HCT116 (cell line): Measurements from ENCODE around the gene NCKAP5. TPM values are rescaled to one million over a fixed set of nuclear protein-coding genes. Genes with fewer than 3 reads are reported as not detected.

ENCODE experiments used
- ATAC-seq: fragments of 200-7000 bp; cut with Tn5 transposase; 2 replicates; pipeline ENCODE4 v1.9.1; 2020; ENCODE audit warnings: mild to moderate bottlenecking, moderate library complexity
- BruUV-seq: library from RNA; stranded (reverse); fragments of 400-500 nt; replicated peaks from 2 replicates; lab custom pipeline; 2021; lab: Mats Ljungman, UMichigan
- CTCF ChIA-PET: fragments of 300-600 bp; sonication (Branson Sonifier 250); formaldehyde crosslinking; loops from one replicate; lab custom pipeline; 2021; ENCODE audit warnings: antibody characterized with exemption; lab: Charles Lee
- POLR2A ChIA-PET: fragments of 300-600, 350-600 bp; sonication (Branson Sonifier 250); formaldehyde crosslinking; loops from one replicate; lab custom pipeline; 2021; ENCODE audit warnings: antibody characterized with exemption; lab: Charles Lee
- RAD21 ChIA-PET, 2 experiments: fragments of 300-600 bp; sonication (Branson Sonifier 250); formaldehyde crosslinking; loops; one replicate each; lab custom pipeline; 2023; ENCODE audit warnings: low total read pairs in 2 of 2; ENCODE audit not compliant: uncharacterized antibody in 2 of 2, unreplicated experiment in 2 of 2, low non-redundant PET in 1 of 2; lab: Charles Lee
- DNase-seq: peaks from one replicate; pipeline ENCODE4 v3.0.0-alpha.2; 2010; ENCODE audit warnings: low read depth, low spot score
- H2AFZ ChIP-seq: fragments of 200-600 bp; shearing (Covaris generic), sonication (generic); 2 replicates; pipeline ENCODE4 v1.6.1; 2017; ENCODE audit warnings: low read depth, mixed run types, mixed read lengths, antibody characterized with exemption, low read length; ENCODE audit not compliant: poor library complexity, severe bottlenecking
- H3K27ac ChIP-seq: 2 replicates; pipeline ENCODE4 v1.5.1; 2012; ENCODE audit warnings: low read depth, low read length
- H3K27me3 ChIP-seq: fragments of 200-600 bp; sonication (generic); 2 replicates; pipeline ENCODE4 v1.6.1; 2016; ENCODE audit warnings: mixed run types, low read length, mixed read lengths; ENCODE audit not compliant: insufficient read depth
- H3K36me3 ChIP-seq, 2 experiments: fragments of 200-500 bp in 1 of 2; fragments of 200-600 bp in 1 of 2; sonication (Bioruptor generic) in 1 of 2; sonication (generic) in 1 of 2; 2 replicates each; pipeline versions ENCODE4 v1.5.1 to v1.6.1; 2014 to 2016; ENCODE audit warnings: low read length in 2 of 2, inconsistent platforms in 1 of 2, mixed read lengths in 1 of 2, mixed run types in 1 of 2; ENCODE audit not compliant: insufficient read depth in 2 of 2, control insufficient read depth in 1 of 2
- H3K4me1 ChIP-seq, 2 experiments: fragments of 200-600 bp in 1 of 2; sonication (generic) in 1 of 2; 2 replicates each; pipeline versions ENCODE4 v1.5.1 to v1.6.1; 2012 to 2017; ENCODE audit warnings: low read length in 2 of 2, inconsistent platforms in 1 of 2, mild to moderate bottlenecking in 1 of 2, mixed read lengths in 1 of 2, mixed run types in 1 of 2, moderate library complexity in 1 of 2; ENCODE audit not compliant: insufficient read depth in 2 of 2, control insufficient read depth in 1 of 2
- H3K4me2 ChIP-seq: fragments of 200-600 bp; sonication (generic); 2 replicates; pipeline ENCODE4 v1.6.1; 2017; ENCODE audit warnings: mixed run types, low read length, mixed read lengths
- H3K4me3 ChIP-seq, 2 experiments: fragments of 200-600 bp in 1 of 2; sonication (generic) in 1 of 2; replicated peaks in 1 of 2; 2 replicates each; pipeline ENCODE4 v1.5.1; 2011 to 2016; ENCODE audit warnings: low read length in 2 of 2, control low read depth in 1 of 2, low read depth in 1 of 2, mild to moderate bottlenecking in 1 of 2, mixed read lengths in 1 of 2, mixed run types in 1 of 2
- H3K79me2 ChIP-seq: fragments of 200-600 bp; sonication (generic); 2 replicates; pipeline ENCODE4 v1.6.1; 2017; ENCODE audit warnings: mild to moderate bottlenecking, mixed run types, low read length, moderate library complexity, mixed read lengths; ENCODE audit not compliant: insufficient read depth
- H3K9ac ChIP-seq: fragments of 200-600 bp; sonication (generic); 2 replicates; pipeline ENCODE4 v1.6.1; 2016; ENCODE audit warnings: low read length, mixed read lengths
- H3K9me2 ChIP-seq: fragments of 200-600 bp; sonication (generic), shearing (Covaris generic); 2 replicates; pipeline ENCODE4 v1.6.1; 2017; ENCODE audit warnings: mixed run types, mild to moderate bottlenecking, moderate library complexity; ENCODE audit not compliant: insufficient read depth
- H3K9me3 ChIP-seq, 2 experiments: fragments of 200-500 bp in 1 of 2; fragments of 200-600 bp in 1 of 2; sonication (Bioruptor generic) in 1 of 2; sonication (generic) in 1 of 2; 2 replicates each; pipeline ENCODE4 v1.6.1; 2014 to 2017; ENCODE audit warnings: low read length in 2 of 2, mixed read lengths in 2 of 2, inconsistent platforms in 1 of 2, low read depth in 1 of 2, mild to moderate bottlenecking in 1 of 2, mixed run types in 1 of 2, moderate library complexity in 1 of 2; ENCODE audit not compliant: control insufficient read depth in 1 of 2, insufficient read depth in 1 of 2
- H4K20me1 ChIP-seq: fragments of 200-600 bp; sonication (generic), shearing (Covaris generic); 2 replicates; pipeline ENCODE4 v1.6.1; 2017; ENCODE audit warnings: mixed run types, mild to moderate bottlenecking, moderate library complexity; ENCODE audit not compliant: insufficient read depth
- CBX3 ChIP-seq: IDR thresholded peaks from 2 replicates; pipeline ENCODE4 v1.6.1; 2012; ENCODE audit warnings: low read depth
- CEBPB ChIP-seq: IDR thresholded peaks from 2 replicates; pipeline ENCODE4 v1.6.1; 2012; ENCODE audit warnings: low read depth
- CTCF ChIP-seq, 3 experiments: fragments of 200-600 bp in 1 of 3; sonication (generic) in 1 of 3; IDR thresholded peaks in 2 of 3; conservative IDR thresholded peaks in 1 of 3; 2 replicates each; pipeline ENCODE4 v1.5.1; 2012 to 2017; ENCODE audit warnings: low read depth in 2 of 3, low read length in 2 of 3, antibody characterized with exemption in 1 of 3, borderline replicate concordance in 1 of 3, control low read depth in 1 of 3, mild to moderate bottlenecking in 1 of 3, mixed read lengths in 1 of 3, mixed run types in 1 of 3, moderate library complexity in 1 of 3; ENCODE audit not compliant: insufficient read depth in 1 of 3
- EGR1 ChIP-seq: IDR thresholded peaks from 2 replicates; pipeline ENCODE4 v1.6.1; 2012; ENCODE audit warnings: low read depth
- ELF1 ChIP-seq: IDR thresholded peaks from 2 replicates; pipeline ENCODE4 v1.6.1; 2012; ENCODE audit warnings: low read depth, borderline replicate concordance
- EZH2 ChIP-seq: fragments of 200-600 bp; sonication (generic); IDR thresholded peaks from 2 replicates; pipeline ENCODE4 v1.6.1; 2017; ENCODE audit warnings: antibody characterized with exemption, mixed run types
- EZH2phosphoT487 ChIP-seq: fragments of 200-600 bp; IDR thresholded peaks from 2 replicates; pipeline ENCODE4 v1.6.1; 2018; ENCODE audit warnings: antibody characterized with exemption, borderline replicate concordance
- FOSL1 ChIP-seq: IDR thresholded peaks from 2 replicates; pipeline ENCODE4 v1.6.1; 2012; ENCODE audit warnings: low read depth
- MAX ChIP-seq: IDR thresholded peaks from 2 replicates; pipeline ENCODE4 v1.6.1; 2012
- POLR2A ChIP-seq: IDR thresholded peaks from 2 replicates; pipeline ENCODE4 v1.7.0; 2011; ENCODE audit warnings: borderline replicate concordance; ENCODE audit not compliant: insufficient read depth, insufficient read length; ENCODE audit errors: extremely low read depth
- POLR2AphosphoS5 ChIP-seq: IDR thresholded peaks from 2 replicates; pipeline ENCODE4 v1.6.1; 2011; ENCODE audit warnings: mild to moderate bottlenecking, low read depth, low read length, moderate library complexity
- RAD21 ChIP-seq: IDR thresholded peaks from 2 replicates; pipeline ENCODE4 v1.6.1; 2012; ENCODE audit warnings: low read depth, mild to moderate bottlenecking
- SP1 ChIP-seq: IDR thresholded peaks from 2 replicates; pipeline ENCODE4 v1.6.1; 2012; ENCODE audit warnings: low read depth
- SRF ChIP-seq: IDR thresholded peaks from 2 replicates; pipeline ENCODE4 v1.6.1; 2012; ENCODE audit warnings: low read depth
- TCF7L2 ChIP-seq: IDR thresholded peaks from 2 replicates; pipeline ENCODE4 v1.7.0; 2011; ENCODE audit warnings: borderline replicate concordance, inconsistent platforms; ENCODE audit not compliant: insufficient read depth, insufficient read length; ENCODE audit errors: extremely low read depth
- YY1 ChIP-seq: IDR thresholded peaks from 2 replicates; pipeline ENCODE4 v1.6.1; 2011; ENCODE audit warnings: low read length, low read depth, moderate library complexity, mild to moderate bottlenecking; ENCODE audit not compliant: insufficient replicate concordance; ENCODE audit errors: extremely low read depth
- ZFX ChIP-seq: fragments of 450-650 bp; IDR thresholded peaks from 2 replicates; pipeline ENCODE4 v1.6.1; 2017
- ZNF274 ChIP-seq: fragments of 200-500 bp; sonication (Bioruptor generic); IDR thresholded peaks from 2 replicates; pipeline ENCODE4 v1.6.1; 2014; ENCODE audit warnings: mild to moderate bottlenecking, low read depth, low read length, inconsistent platforms
- intact Hi-C: fragments of 100-400 bp; cut with micrococcal nuclease; formaldehyde crosslinking; loops from 2 replicates; pipeline ENCODE4 v1.10.0; 2022
- total RNA-seq: library from RNA; stranded (reverse); gene quantifications from one replicate; pipeline ENCODE4 v1.2.1, GENCODE V29; 2021; ENCODE audit not compliant: unreplicated experiment
- TF ChIP-seq, protein P1 (sequence below): IDR thresholded peaks from 2 replicates; pipeline ENCODE4 v1.6.1; 2012; ENCODE audit warnings: low read depth
- TF ChIP-seq, protein P2 (sequence below): IDR thresholded peaks from 2 replicates; pipeline ENCODE4 v1.6.1; 2011; ENCODE audit warnings: mild to moderate bottlenecking, low read length, moderate library complexity; ENCODE audit not compliant: insufficient replicate concordance; ENCODE audit errors: extremely low read depth

Gene NCKAP5
- total RNA-seq, 1 experiment from 2014 or later, result 0.30 TPM

DNA sequence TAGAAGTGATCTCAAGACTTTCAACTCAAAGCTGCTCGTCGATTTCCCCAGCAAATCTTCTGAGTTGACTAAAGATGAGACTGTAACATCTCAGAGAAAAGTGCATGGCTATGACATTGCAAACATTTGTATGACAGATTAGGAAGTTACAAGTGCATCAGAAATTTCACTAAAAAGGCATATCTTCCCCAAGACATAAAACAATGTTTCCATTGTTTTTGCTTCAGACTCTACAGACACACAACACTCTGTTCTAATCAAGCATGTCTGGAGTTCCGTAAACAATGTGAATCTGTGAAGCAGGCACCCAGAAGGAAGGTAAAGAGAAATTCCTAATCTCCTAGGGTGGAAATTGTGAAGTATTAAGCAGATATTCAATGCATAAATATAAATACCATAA is 753.6 kb downstream of the NCKAP5 start:
- H4K20me1 ChIP-seq, result no peaks in the 10 kb centered on the region
- H3K79me2 ChIP-seq, result no peaks in the 10 kb centered on the region
- no peaks in the 10 kb centered on the region for H3K36me3 ChIP-seq
- 0 out of 2 replicates have a peak, but pooled peaks cover 3% of the 10 kb centered on the region for H3K27me3 ChIP-seq
- no peak overlapping the region for H3K4me3 ChIP-seq
- ChIA-PET RAD21 (no interaction called here), POLR2A (no interaction called here), CTCF (no interaction called here)
- TF ChIP-seq EZH2 (no peak), TCF7L2 (no peak), SP1 (no peak), CTCF (IDR thresholded peaks at IDR 0.05 in 2 of 3, conservative IDR thresholded peaks at IDR 0.05 in 1 of 3; ENCODE audit: borderline replicate concordance in 1 of 3, insufficient read depth in 1 of 3, low read depth in 2 of 3, low read length in 2 of 3) (no peak), YY1 (no peak), EZH2phosphoT487 (no peak), POLR2AphosphoS5 (no peak), ELF1 (no peak), RAD21 (no peak), ZNF274 (no peak), ZFX (no peak), POLR2A (no peak), EGR1 (no peak), SRF (no peak), CEBPB (no peak), CBX3 (no peak), MAX (no peak), FOSL1 (no peak)
- TF ChIP-seq, protein P1, sequence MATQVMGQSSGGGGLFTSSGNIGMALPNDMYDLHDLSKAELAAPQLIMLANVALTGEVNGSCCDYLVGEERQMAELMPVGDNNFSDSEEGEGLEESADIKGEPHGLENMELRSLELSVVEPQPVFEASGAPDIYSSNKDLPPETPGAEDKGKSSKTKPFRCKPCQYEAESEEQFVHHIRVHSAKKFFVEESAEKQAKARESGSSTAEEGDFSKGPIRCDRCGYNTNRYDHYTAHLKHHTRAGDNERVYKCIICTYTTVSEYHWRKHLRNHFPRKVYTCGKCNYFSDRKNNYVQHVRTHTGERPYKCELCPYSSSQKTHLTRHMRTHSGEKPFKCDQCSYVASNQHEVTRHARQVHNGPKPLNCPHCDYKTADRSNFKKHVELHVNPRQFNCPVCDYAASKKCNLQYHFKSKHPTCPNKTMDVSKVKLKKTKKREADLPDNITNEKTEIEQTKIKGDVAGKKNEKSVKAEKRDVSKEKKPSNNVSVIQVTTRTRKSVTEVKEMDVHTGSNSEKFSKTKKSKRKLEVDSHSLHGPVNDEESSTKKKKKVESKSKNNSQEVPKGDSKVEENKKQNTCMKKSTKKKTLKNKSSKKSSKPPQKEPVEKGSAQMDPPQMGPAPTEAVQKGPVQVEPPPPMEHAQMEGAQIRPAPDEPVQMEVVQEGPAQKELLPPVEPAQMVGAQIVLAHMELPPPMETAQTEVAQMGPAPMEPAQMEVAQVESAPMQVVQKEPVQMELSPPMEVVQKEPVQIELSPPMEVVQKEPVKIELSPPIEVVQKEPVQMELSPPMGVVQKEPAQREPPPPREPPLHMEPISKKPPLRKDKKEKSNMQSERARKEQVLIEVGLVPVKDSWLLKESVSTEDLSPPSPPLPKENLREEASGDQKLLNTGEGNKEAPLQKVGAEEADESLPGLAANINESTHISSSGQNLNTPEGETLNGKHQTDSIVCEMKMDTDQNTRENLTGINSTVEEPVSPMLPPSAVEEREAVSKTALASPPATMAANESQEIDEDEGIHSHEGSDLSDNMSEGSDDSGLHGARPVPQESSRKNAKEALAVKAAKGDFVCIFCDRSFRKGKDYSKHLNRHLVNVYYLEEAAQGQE, result no peak
- TF ChIP-seq, protein P2, sequence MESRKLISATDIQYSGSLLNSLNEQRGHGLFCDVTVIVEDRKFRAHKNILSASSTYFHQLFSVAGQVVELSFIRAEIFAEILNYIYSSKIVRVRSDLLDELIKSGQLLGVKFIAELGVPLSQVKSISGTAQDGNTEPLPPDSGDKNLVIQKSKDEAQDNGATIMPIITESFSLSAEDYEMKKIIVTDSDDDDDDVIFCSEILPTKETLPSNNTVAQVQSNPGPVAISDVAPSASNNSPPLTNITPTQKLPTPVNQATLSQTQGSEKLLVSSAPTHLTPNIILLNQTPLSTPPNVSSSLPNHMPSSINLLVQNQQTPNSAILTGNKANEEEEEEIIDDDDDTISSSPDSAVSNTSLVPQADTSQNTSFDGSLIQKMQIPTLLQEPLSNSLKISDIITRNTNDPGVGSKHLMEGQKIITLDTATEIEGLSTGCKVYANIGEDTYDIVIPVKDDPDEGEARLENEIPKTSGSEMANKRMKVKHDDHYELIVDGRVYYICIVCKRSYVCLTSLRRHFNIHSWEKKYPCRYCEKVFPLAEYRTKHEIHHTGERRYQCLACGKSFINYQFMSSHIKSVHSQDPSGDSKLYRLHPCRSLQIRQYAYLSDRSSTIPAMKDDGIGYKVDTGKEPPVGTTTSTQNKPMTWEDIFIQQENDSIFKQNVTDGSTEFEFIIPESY, result no peak
- no peaks in the 10 kb centered on the region for H3K4me1 ChIP-seq
- H3K9me3 ChIP-seq, result no peaks in the 10 kb centered on the region
- no peaks in the 10 kb centered on the region for H3K9me2 ChIP-seq
- no peak overlapping the region for H3K27ac ChIP-seq
- intact Hi-C loops, result loop anchor here (2.0 kb wide), 1 partner anchor 20 kb away; no protein-coding TSS in a partner anchor
- DNase-seq, result no peak
- H2AFZ ChIP-seq, result no peak overlapping the region
- no peak for ATAC-seq
- H3K9ac ChIP-seq, result no peak overlapping the region
- BruUV-seq, result no TSS peak
- no peak overlapping the region for H3K4me2 ChIP-seq
